ENCODE measurements around the gene UBE2G2. TPM values are rescaled to one million over a fixed set of nuclear protein-coding genes. Genes with fewer than 3 reads are reported as not detected.

Gene UBE2G2
- total and polyA plus RNA-seq, 7 experiments from 2014 or later: 50.7 to 150 (median 118) TPM

DNA sequence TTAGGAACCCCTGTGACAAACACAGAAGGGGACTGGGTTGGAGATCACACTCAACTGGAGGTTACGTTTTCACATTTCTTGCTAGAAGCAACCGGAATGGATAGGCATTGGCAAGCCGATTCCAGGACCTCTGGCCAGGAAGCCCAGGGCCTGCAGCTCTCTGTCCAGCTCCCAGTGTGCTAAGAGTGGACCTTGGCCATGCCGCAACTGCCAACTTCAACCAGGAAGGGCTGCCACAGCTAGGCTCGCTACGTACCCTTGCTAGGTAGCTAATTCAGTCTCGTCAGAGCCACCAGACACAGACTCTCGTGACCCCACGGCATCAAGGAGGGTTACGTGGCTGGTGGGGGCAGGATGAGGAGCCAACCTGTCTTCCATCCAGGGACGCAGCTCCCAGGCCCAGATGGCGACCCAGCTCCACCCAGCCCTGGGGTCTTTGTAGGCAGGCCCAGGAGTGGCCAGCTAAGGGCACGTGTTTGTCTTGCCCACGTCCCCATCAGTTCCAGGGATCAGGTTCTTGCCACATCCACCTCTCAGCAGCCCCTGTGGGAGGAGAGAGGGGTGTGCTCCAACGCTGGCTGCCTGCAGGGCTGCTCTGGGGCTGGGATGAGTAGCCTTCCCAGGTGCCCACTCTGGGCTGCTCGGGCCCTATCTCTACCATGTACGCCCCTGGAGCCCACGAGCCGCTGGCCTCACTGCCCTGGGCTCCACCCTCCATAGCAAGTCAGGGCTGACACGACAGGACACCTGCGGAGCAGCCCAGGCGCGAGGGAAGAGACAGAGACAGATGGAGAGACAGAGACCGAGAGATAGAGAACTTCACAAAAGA is 39.2 kb downstream of the UBE2G2 start:
- intact Hi-C loops (cut with micrococcal nuclease): no loop called here
- Histone ChIP-seq H3K27me3 (ENCODE audit: control insufficient read depth in 2 of 2, insufficient read depth in 2 of 2, low read length in 2 of 2) (no peaks in the 10 kb centered on the region), H3K36me3 (ENCODE audit: control insufficient read depth in 2 of 3, insufficient read depth in 3 of 3, low read length in 3 of 3) (no peaks in the 10 kb centered on the region), H3K9me3 (ENCODE audit: control insufficient read depth in 2 of 3, low read length in 3 of 3) (no peaks in the 10 kb centered on the region), H3K4me1 (ENCODE audit: control insufficient read depth in 2 of 2, insufficient read depth in 2 of 2, low read length in 2 of 2) (peaks cover 13 to 17% of the 10 kb centered on the region in 2 donors), H3K4me3 (ENCODE audit: low read length) (no peak overlapping the region), H3K27ac (ENCODE audit: low read depth, low read length) (no peak overlapping the region)
- H3K4me3 Mint-ChIP-seq: no peak overlapping the region
- ATAC-seq (no peak), DNase-seq (peak in 1 of 9 donors; percentile 12)
- no peak overlapping the region for H3K27ac Mint-ChIP-seq
- H3K36me3 Mint-ChIP-seq: no peaks in the 10 kb centered on the region
- peaks cover 7 to 25% (median 15%) of the 10 kb centered on the region in 7 donors for H3K4me1 Mint-ChIP-seq
- H3K9me3 Mint-ChIP-seq: no peaks in the 10 kb centered on the region
- POLR2A ChIA-PET: no interaction called here
- no peaks in the 10 kb centered on the region for H3K27me3 Mint-ChIP-seq
- CTCF ChIA-PET: no interaction called here

DNA sequence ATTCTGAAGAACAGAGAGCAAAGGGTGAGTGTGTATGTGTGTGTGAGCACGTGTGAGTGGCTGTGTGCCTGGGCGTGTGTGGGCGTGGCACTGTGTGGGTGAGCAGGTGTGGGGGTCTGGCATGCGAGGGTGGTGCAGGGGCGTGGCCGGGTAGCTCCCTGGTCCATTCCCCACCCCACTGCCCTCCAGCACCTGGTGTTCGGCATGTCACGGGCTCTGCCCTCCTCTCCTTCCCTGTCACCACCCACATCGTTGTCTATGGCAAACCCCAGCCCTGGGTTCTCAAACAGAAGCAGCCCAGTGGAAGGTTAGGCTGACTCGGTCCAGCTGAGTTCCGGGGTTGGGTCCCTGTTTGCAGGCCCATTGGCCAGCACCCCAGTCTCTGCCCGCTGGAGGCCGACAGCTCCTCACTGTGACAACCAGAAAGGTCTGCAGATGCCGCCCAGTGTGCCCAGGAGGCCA is 39.8 kb downstream of the UBE2G2 start:
- Mint-ChIP-seq H3K9me3 (no peaks in the 10 kb centered on the region), H3K4me1 (peaks cover 7 to 25% (median 15%) of the 10 kb centered on the region in 7 donors), H3K36me3 (no peaks in the 10 kb centered on the region), H3K27ac (peak overlapping the region in 3 of 9 donors; percentile 3 to 53 (median 6)), H3K4me3 (no peak overlapping the region), H3K27me3 (no peaks in the 10 kb centered on the region)
- no peak overlapping the region for H3K27ac ChIP-seq (ENCODE audit: low read depth, low read length)
- no peak overlapping the region for H3K4me3 ChIP-seq (ENCODE audit: low read length)
- CTCF ChIA-PET: interaction anchor here (0.6 kb wide), 1 partner anchor 47 kb away, joined by 3 read pairs; no protein-coding TSS in a partner anchor
- no peaks in the 10 kb centered on the region for H3K9me3 ChIP-seq (ENCODE audit: control insufficient read depth in 2 of 3, low read length in 3 of 3)
- POLR2A ChIA-PET: no interaction called here
- no peaks in the 10 kb centered on the region for H3K36me3 ChIP-seq (ENCODE audit: control insufficient read depth in 2 of 3, insufficient read depth in 3 of 3, low read length in 3 of 3)
- DNase-seq (no peak), ATAC-seq (no peak)
- no peaks in the 10 kb centered on the region for H3K27me3 ChIP-seq (ENCODE audit: control insufficient read depth in 2 of 2, insufficient read depth in 2 of 2, low read length in 2 of 2)
- peaks cover 13 to 17% of the 10 kb centered on the region in 2 donors for H3K4me1 ChIP-seq (ENCODE audit: control insufficient read depth in 2 of 2, insufficient read depth in 2 of 2, low read length in 2 of 2)
- intact Hi-C loops (cut with micrococcal nuclease): no loop called here

DNA sequence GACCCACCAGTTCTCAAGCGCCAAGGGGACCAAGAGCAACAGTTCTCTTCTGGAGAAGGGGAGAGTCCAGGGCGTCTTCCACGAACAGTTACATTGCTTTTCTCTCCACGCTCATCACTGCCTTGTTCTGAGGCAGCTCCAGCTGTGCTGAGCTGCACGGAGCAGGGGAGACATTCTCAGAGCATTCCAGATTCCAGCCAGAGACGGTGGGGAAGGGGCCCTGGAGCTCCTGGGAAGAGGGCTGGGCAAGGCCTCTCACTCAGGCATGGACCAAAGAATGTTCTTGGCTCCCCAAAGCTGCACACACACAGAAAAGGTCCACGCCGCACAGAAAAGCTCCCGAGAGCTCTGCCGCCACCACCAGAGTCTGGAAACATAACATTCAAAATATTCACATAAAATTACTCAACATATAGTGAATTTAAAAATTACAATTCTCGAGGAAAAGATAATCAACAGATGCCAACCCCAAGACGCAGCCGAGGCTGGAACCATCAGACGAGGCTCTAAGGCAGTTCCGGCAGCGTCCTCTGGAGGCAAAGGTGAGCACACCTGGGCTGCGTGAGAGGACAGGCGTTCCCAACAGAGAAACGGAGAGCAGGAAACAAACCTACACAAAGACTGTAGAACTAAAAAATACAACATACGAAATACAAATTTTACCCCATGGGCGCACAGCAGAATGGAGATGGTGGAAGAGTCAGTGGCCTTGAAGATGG is 40.5 kb downstream of the UBE2G2 start:
- no peaks in the 10 kb centered on the region for H3K36me3 Mint-ChIP-seq
- Histone ChIP-seq H3K9me3 (ENCODE audit: control insufficient read depth in 2 of 3, low read length in 3 of 3) (no peaks in the 10 kb centered on the region), H3K36me3 (ENCODE audit: control insufficient read depth in 2 of 3, insufficient read depth in 3 of 3, low read length in 3 of 3) (no peaks in the 10 kb centered on the region), H3K4me1 (ENCODE audit: control insufficient read depth in 2 of 2, insufficient read depth in 2 of 2, low read length in 2 of 2) (peaks cover 13 to 15% of the 10 kb centered on the region in 2 donors), H3K27me3 (ENCODE audit: control insufficient read depth in 2 of 2, insufficient read depth in 2 of 2, low read length in 2 of 2) (no peaks in the 10 kb centered on the region), H3K27ac (ENCODE audit: low read depth, low read length) (no peak overlapping the region), H3K4me3 (ENCODE audit: low read length) (no peak overlapping the region)
- no peaks in the 10 kb centered on the region for H3K9me3 Mint-ChIP-seq
- CTCF ChIA-PET: interaction anchor here (0.6 kb wide), 1 partner anchor 48 kb away, joined by 3 read pairs; no protein-coding TSS in a partner anchor
- intact Hi-C loops (cut with micrococcal nuclease): no loop called here
- no peaks in the 10 kb centered on the region for H3K27me3 Mint-ChIP-seq
- no peak for ATAC-seq
- peak overlapping the region in 3 of 9 donors; percentile 3 to 53 (median 6) for H3K27ac Mint-ChIP-seq
- H3K4me3 Mint-ChIP-seq: no peak overlapping the region
- POLR2A ChIA-PET: no interaction called here
- H3K4me1 Mint-ChIP-seq: peaks cover 7 to 19% (median 15%) of the 10 kb centered on the region in 7 donors
- peak in 2 of 9 donors; percentile 13 to 15 for DNase-seq

DNA sequence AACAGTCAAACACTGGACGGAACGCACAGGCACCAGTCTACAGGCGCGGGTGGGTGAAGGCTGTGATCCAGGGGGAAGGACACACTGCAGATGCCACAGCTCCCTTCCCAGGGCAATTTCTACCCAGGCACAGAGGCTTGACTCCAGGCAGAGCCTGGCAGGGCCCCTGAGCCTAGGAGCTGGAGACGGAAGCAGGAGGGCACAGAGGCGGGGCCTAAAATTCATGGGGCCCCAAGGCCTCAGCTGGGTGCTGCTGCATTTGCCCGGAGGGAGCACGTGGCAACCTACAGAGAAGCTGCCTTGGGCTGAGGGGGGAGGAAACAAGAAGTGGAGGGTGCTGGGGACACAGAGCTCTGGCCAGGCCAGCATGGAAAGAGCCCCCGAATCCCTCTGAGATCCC is 41.2 kb downstream of the UBE2G2 start:
- ChIA-PET POLR2A (no interaction called here), CTCF (no interaction called here)
- H3K36me3 Mint-ChIP-seq: no peaks in the 10 kb centered on the region
- no peak overlapping the region for H3K4me3 Mint-ChIP-seq
- H3K4me1 ChIP-seq (ENCODE audit: control insufficient read depth in 2 of 2, insufficient read depth in 2 of 2, low read length in 2 of 2): peaks cover 7 to 8% of the 10 kb centered on the region in 2 donors
- no peaks in the 10 kb centered on the region for H3K36me3 ChIP-seq (ENCODE audit: control insufficient read depth in 2 of 3, insufficient read depth in 3 of 3, low read length in 3 of 3)
- intact Hi-C loops (cut with micrococcal nuclease): no loop called here
- DNase-seq (no peak), ATAC-seq (no peak)
- no peaks in the 10 kb centered on the region for H3K9me3 ChIP-seq (ENCODE audit: control insufficient read depth in 2 of 3, low read length in 3 of 3)
- peak overlapping the region in 1 of 9 donors; percentile 43 for H3K27ac Mint-ChIP-seq
- no peaks in the 10 kb centered on the region for H3K27me3 ChIP-seq (ENCODE audit: control insufficient read depth in 2 of 2, insufficient read depth in 2 of 2, low read length in 2 of 2)
- no peaks in the 10 kb centered on the region for H3K27me3 Mint-ChIP-seq
- H3K4me3 ChIP-seq (ENCODE audit: low read length): no peak overlapping the region
- no peaks in the 10 kb centered on the region for H3K9me3 Mint-ChIP-seq
- H3K4me1 Mint-ChIP-seq: peaks cover 2 to 12% (median 10%) of the 10 kb centered on the region in 7 donors
- H3K27ac ChIP-seq (ENCODE audit: low read depth, low read length): no peak overlapping the region

DNA sequence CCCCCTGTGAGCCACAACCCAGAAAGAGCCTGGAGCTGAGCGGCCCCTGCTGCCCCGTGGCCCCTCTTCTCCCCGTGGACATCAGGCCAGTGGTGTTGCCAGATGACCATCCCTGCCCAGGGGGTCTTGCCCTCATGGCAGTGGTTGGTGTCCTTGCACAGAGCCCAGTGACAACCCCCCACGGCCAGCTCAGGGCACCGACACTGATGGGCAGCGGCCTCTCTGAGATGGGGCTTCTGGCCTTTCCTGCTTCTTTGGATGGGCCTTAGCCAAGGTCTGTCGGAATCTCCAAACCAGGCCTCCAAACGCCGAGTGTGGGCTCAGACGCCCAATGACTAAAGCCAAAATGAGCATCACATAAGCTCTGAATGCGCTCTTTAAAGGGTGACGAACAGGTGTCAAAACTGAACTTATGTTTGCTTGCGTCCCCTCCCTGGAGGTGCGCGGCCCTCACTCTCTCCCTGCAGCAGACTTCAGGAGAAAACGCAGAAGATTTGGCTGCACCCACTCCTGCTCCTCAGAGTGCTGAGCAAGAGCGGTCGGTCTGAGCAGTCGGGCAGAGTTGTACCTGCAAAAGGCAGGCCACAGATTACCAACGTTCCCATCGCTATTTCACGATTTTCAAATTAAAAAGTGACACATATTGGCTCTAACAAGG is 41.9 kb downstream of the UBE2G2 start:
- H3K9me3 Mint-ChIP-seq: peaks cover 0 to 3% (median 0%) of the 10 kb centered on the region in 11 donors
- peaks cover 0 to 5% (median 0%) of the 10 kb centered on the region in 5 donors for H3K36me3 Mint-ChIP-seq
- H3K27ac Mint-ChIP-seq: peak overlapping the region in 1 of 9 donors; percentile 51
- Histone ChIP-seq H3K4me1 (ENCODE audit: control insufficient read depth in 2 of 2, insufficient read depth in 2 of 2, low read length in 2 of 2) (peaks cover under 1 to 3% of the 10 kb centered on the region in 2 donors), H3K36me3 (ENCODE audit: control insufficient read depth in 2 of 3, insufficient read depth in 3 of 3, low read length in 3 of 3) (no peaks in the 10 kb centered on the region), H3K27ac (ENCODE audit: low read depth, low read length) (no peak overlapping the region), H3K9me3 (ENCODE audit: control insufficient read depth in 2 of 3, low read length in 3 of 3) (no peaks in the 10 kb centered on the region), H3K4me3 (ENCODE audit: low read length) (no peak overlapping the region), H3K27me3 (ENCODE audit: control insufficient read depth in 2 of 2, insufficient read depth in 2 of 2, low read length in 2 of 2) (no peaks in the 10 kb centered on the region)
- H3K4me1 Mint-ChIP-seq: peaks cover 0 to 6% (median 5%) of the 10 kb centered on the region in 7 donors
- intact Hi-C loops (cut with micrococcal nuclease): no loop called here
- ChIA-PET POLR2A (no interaction called here), CTCF (no interaction called here)
- no peak for DNase-seq
- ATAC-seq: no peak
- no peak overlapping the region for H3K4me3 Mint-ChIP-seq
- no peaks in the 10 kb centered on the region for H3K27me3 Mint-ChIP-seq

DNA sequence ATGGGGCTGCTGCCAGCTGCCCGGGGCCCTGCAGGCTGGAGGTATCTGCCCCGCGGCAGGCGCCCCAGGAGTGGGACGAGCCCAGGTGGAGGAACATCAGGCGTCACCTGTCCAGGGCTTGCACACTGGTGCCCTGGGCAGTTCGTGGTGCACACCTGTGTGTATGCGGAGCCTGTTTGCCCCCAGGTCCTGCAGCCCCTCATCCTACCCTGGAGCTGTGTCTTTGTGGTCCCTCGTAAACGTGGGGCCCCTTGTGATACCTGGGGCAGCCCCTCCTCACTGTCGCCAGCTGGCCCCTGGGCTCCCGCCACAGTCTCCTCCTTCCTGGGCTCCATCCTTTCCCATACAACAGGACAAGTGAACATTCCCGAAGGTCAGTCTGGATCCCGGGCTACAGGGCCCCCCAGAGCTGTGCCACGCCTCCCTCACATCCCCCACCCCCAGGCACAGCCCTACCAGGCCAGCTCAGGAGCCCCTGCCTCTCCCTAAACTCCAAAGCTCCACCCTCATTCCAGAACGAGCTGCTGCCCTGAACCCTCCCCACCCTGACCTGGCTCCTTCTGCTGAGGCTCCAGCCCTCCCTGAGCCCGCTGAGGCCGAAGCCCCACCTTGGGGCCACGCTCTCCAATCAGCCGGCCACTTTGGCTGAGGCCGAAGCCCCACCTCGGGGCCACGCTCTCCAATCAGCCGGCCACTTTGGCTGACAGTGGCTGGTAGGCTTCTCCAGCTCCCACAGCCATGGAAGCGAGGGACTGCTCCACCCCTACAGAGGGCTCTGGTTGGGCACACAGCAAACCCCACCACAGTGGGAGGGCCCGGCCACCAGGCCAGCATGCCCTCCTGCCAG is 42.6 kb downstream of the UBE2G2 start:
- ChIA-PET POLR2A (no interaction called here), CTCF (no interaction called here)
- intact Hi-C loops (cut with micrococcal nuclease): no loop called here
- ATAC-seq: no peak
- Histone ChIP-seq H3K4me1 (ENCODE audit: control insufficient read depth in 2 of 2, insufficient read depth in 2 of 2, low read length in 2 of 2) (no peaks in the 10 kb centered on the region), H3K36me3 (ENCODE audit: control insufficient read depth in 2 of 3, insufficient read depth in 3 of 3, low read length in 3 of 3) (no peaks in the 10 kb centered on the region), H3K27me3 (ENCODE audit: control insufficient read depth in 2 of 2, insufficient read depth in 2 of 2, low read length in 2 of 2) (no peaks in the 10 kb centered on the region), H3K9me3 (ENCODE audit: control insufficient read depth in 2 of 3, low read length in 3 of 3) (no peaks in the 10 kb centered on the region), H3K4me3 (ENCODE audit: low read length) (no peak overlapping the region), H3K27ac (ENCODE audit: low read depth, low read length) (no peak overlapping the region)
- Mint-ChIP-seq H3K4me3 (no peak overlapping the region), H3K27me3 (no peaks in the 10 kb centered on the region), H3K9me3 (peaks cover 0 to 4% (median 0%) of the 10 kb centered on the region in 11 donors), H3K4me1 (peaks cover 0 to 6% (median 5%) of the 10 kb centered on the region in 7 donors), H3K27ac (no peak overlapping the region), H3K36me3 (peaks cover 0 to 6% (median 0%) of the 10 kb centered on the region in 5 donors)
- peak in 1 of 9 donors; percentile 17 for DNase-seq

Data from naive thymus-derived CD4-positive, alpha-beta T cell (primary cell).